Stimulated activated effector memory CD8-positive, alpha-beta T cell treated with anti-CD3 and anti-CD28 coated beads, Interleukin-12 subunit alpha, Interleukin-12 subunit beta, amount 100 ng/mL, for 72 hours (primary cell): ENCODE results near the gene LMBR1.
"Not testable (repeated sequence)": the region's sequence is repeated elsewhere in the genome, so short reads cannot be mapped to it uniquely, and the experiment has no call there.

ENCODE experiments used
- ATAC-seq: fragments of 150-1000 bp; cut with Tn5 transposase; 2 replicates; pipeline ENCODE4 v1.10.0; 2021
- DNase-seq, 2 donors: peaks; one replicate each; pipeline ENCODE4 v3.0.0; 2021 to 2022; ENCODE audit warnings: low spot score in 2 of 2
- H3K27ac Mint-ChIP-seq: one replicate; pipeline ENCODE4 v1.8.0; 2022; ENCODE audit warnings: mild to moderate bottlenecking, mixed read lengths
- H3K36me3 Mint-ChIP-seq: one replicate; pipeline ENCODE4 v1.8.0; 2022; ENCODE audit warnings: mild to moderate bottlenecking, mixed read lengths
- H3K4me1 Mint-ChIP-seq: one replicate; pipeline ENCODE4 v1.8.0; 2022; ENCODE audit warnings: mixed read lengths
- H3K4me3 Mint-ChIP-seq: one replicate; pipeline ENCODE4 v1.8.0; 2022; ENCODE audit warnings: mild to moderate bottlenecking, mixed read lengths
- H3K9me3 Mint-ChIP-seq: one replicate; pipeline ENCODE4 v1.8.0; 2022; ENCODE audit warnings: mixed read lengths

The LMBR1 gene

GRCh38 chr7:156642306-156643045, 250.5 kb downstream of the LMBR1 start:
- DNase-seq (no peak), ATAC-seq (no peak)
- Mint-ChIP-seq H3K36me3 (peaks cover 21% of the 10 kb centered on the region), H3K9me3 (peaks cover 3% of the 10 kb centered on the region), H3K4me3 (no peak overlapping the region), H3K4me1 (peaks cover 10% of the 10 kb centered on the region), H3K27ac (no peak overlapping the region)

GRCh38 chr7:156640949-156641485, 252.0 kb downstream of the LMBR1 start:
- peak overlapping the region; percentile 90 for H3K27ac Mint-ChIP-seq
- DNase-seq: no peak
- peaks cover 21% of the 10 kb centered on the region for H3K36me3 Mint-ChIP-seq
- peaks cover 10% of the 10 kb centered on the region for H3K4me1 Mint-ChIP-seq
- H3K9me3 Mint-ChIP-seq: peaks cover 3% of the 10 kb centered on the region
- ATAC-seq: peak; percentile 80
- peak overlapping the region; percentile 77 for H3K4me3 Mint-ChIP-seq

- peaks cover 21% of the 10 kb centered on the region for H3K36me3 Mint-ChIP-seq
- DNase-seq (peak; percentile 97 to 98), ATAC-seq (peak; percentile 88)
- peak within 1 kb of the TSS; percentile 90 for H3K27ac Mint-ChIP-seq
- peaks cover 3% of the 10 kb centered on the region for H3K9me3 Mint-ChIP-seq
- peak within 1 kb of the TSS; percentile 77 for H3K4me3 Mint-ChIP-seq
- H3K4me1 Mint-ChIP-seq: peaks cover 10% of the 10 kb centered on the region
These were observed 252.6 kb downstream of the LMBR1 start, which contains the start of gene RNF32 for GRCh38 chr7:156640257-156640948. RNF32 (plus strand) TSS chr7:156640774; CDS start chr7:156643878, 3,104 bp downstream.

- Mint-ChIP-seq H3K4me3 (peak overlapping the region; percentile 77), H3K27ac (peak overlapping the region; percentile 90), H3K9me3 (peaks cover 3% of the 10 kb centered on the region), H3K4me1 (peaks cover 10% of the 10 kb centered on the region), H3K36me3 (peaks cover 21% of the 10 kb centered on the region)
- DNase-seq (no peak), ATAC-seq (peak; percentile 17)
These were observed 253.3 kb downstream of the LMBR1 start for GRCh38 chr7:156639426-156640256.

- H3K4me3 Mint-ChIP-seq: peak overlapping the region; percentile 77
- no peak for DNase-seq
- H3K36me3 Mint-ChIP-seq: peaks cover 21% of the 10 kb centered on the region
- no peak overlapping the region for H3K27ac Mint-ChIP-seq
- ATAC-seq: no peak
- H3K4me1 Mint-ChIP-seq: peaks cover 10% of the 10 kb centered on the region
- H3K9me3 Mint-ChIP-seq: peaks cover 3% of the 10 kb centered on the region
These were observed 254.4 kb downstream of the LMBR1 start for GRCh38 chr7:156638443-156639077.

GRCh38 chr7:156637093-156637492, 255.9 kb downstream of the LMBR1 start:
- not testable (repeated sequence) for ATAC-seq, H3K4me3 Mint-ChIP-seq, H3K27ac Mint-ChIP-seq, H3K9me3 Mint-ChIP-seq, DNase-seq
- H3K36me3 Mint-ChIP-seq: peaks cover 21% of the 10 kb centered on the region
- H3K4me1 Mint-ChIP-seq: peaks cover 10% of the 10 kb centered on the region

GRCh38 chr7:156635529-156636385, 257.2 kb downstream of the LMBR1 start:
- Mint-ChIP-seq H3K36me3 (peaks cover 19% of the 10 kb centered on the region), H3K4me1 (peaks cover 10% of the 10 kb centered on the region), H3K27ac (no peak overlapping the region), H3K9me3 (peaks cover 3% of the 10 kb centered on the region), H3K4me3 (no peak overlapping the region)
- DNase-seq: no peak
- no peak for ATAC-seq

GRCh38 chr7:156634117-156634516, 258.9 kb downstream of the LMBR1 start:
- Mint-ChIP-seq H3K36me3 (peaks cover 2% of the 10 kb centered on the region), H3K9me3 (peaks cover under 1% of the 10 kb centered on the region), H3K4me3 (no peak overlapping the region), H3K27ac (no peak overlapping the region), H3K4me1 (peaks cover under 1% of the 10 kb centered on the region)
- DNase-seq: no peak
- no peak for ATAC-seq

- H3K9me3 Mint-ChIP-seq: peaks cover 8% of the 10 kb centered on the region
- H3K4me3 Mint-ChIP-seq: no peak overlapping the region
- no peaks in the 10 kb centered on the region for H3K36me3 Mint-ChIP-seq
These were observed 263.1 kb downstream of the LMBR1 start for GRCh38 chr7:156629873-156630272.

GRCh38 chr7:156628562-156628961, 264.4 kb downstream of the LMBR1 start:
- Mint-ChIP-seq H3K36me3 (no peaks in the 10 kb centered on the region), H3K27ac (no peak overlapping the region), H3K9me3 (peaks cover 8% of the 10 kb centered on the region), H3K4me3 (no peak overlapping the region), H3K4me1 (peaks cover 9% of the 10 kb centered on the region)
- ATAC-seq (no peak), DNase-seq (no peak)

More at GRCh38 chr7:156629873-156630272, 263.1 kb downstream of the LMBR1 start:
- Mint-ChIP-seq H3K4me1 (peaks cover 5% of the 10 kb centered on the region), H3K27ac (no peak overlapping the region)
- ATAC-seq (no peak), DNase-seq (no peak)
